ENCODE measurements around the gene QPRT. TPM values are rescaled to one million over a fixed set of nuclear protein-coding genes. Genes with fewer than 3 reads are reported as not detected.
A peak's percentile ranks its signal among the peaks of the same experiment; 100 is the strongest.

Gene QPRT
- total and polyA plus RNA-seq, 2 of the 8 experiments (the other 6 are each of a cell fraction or from before 2014, with no cell fraction given), result 89.0 to 102 TPM

DNA sequence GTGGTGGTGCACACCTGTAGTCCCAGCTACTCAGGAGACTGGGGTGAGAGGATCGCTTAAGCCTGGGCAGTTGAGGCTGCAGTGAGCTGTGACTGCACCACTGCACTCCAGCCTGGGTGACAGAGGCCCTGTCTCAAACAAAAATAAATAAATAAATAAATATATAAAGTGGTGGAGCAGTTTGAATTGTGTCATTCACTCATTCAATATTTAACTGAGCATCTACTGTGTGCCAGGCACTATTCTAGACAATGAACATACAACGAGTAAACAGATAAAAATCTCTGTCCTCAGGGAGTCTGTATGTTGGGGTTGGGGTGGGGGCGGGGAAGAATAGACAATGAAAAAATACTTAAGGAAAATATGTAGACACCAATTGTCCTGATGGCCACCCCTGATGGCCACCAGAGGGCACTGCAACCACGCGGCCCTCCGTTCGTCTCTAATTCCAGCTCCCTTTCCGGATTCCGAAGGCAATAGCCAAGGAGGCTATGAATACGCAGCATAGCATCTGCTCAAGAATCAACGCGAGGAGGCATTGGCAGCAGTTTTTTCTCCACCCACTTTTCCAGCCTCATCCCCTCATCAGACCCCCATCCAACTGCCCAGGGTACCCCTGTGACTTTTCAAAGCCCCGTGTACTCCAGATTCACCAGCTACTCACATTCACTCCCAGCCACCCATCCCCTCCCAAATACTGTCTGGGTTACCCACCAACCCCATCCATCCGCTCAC, 21.4 kb downstream of the QPRT start (continued):
- TF ChIP-seq, protein P1, sequence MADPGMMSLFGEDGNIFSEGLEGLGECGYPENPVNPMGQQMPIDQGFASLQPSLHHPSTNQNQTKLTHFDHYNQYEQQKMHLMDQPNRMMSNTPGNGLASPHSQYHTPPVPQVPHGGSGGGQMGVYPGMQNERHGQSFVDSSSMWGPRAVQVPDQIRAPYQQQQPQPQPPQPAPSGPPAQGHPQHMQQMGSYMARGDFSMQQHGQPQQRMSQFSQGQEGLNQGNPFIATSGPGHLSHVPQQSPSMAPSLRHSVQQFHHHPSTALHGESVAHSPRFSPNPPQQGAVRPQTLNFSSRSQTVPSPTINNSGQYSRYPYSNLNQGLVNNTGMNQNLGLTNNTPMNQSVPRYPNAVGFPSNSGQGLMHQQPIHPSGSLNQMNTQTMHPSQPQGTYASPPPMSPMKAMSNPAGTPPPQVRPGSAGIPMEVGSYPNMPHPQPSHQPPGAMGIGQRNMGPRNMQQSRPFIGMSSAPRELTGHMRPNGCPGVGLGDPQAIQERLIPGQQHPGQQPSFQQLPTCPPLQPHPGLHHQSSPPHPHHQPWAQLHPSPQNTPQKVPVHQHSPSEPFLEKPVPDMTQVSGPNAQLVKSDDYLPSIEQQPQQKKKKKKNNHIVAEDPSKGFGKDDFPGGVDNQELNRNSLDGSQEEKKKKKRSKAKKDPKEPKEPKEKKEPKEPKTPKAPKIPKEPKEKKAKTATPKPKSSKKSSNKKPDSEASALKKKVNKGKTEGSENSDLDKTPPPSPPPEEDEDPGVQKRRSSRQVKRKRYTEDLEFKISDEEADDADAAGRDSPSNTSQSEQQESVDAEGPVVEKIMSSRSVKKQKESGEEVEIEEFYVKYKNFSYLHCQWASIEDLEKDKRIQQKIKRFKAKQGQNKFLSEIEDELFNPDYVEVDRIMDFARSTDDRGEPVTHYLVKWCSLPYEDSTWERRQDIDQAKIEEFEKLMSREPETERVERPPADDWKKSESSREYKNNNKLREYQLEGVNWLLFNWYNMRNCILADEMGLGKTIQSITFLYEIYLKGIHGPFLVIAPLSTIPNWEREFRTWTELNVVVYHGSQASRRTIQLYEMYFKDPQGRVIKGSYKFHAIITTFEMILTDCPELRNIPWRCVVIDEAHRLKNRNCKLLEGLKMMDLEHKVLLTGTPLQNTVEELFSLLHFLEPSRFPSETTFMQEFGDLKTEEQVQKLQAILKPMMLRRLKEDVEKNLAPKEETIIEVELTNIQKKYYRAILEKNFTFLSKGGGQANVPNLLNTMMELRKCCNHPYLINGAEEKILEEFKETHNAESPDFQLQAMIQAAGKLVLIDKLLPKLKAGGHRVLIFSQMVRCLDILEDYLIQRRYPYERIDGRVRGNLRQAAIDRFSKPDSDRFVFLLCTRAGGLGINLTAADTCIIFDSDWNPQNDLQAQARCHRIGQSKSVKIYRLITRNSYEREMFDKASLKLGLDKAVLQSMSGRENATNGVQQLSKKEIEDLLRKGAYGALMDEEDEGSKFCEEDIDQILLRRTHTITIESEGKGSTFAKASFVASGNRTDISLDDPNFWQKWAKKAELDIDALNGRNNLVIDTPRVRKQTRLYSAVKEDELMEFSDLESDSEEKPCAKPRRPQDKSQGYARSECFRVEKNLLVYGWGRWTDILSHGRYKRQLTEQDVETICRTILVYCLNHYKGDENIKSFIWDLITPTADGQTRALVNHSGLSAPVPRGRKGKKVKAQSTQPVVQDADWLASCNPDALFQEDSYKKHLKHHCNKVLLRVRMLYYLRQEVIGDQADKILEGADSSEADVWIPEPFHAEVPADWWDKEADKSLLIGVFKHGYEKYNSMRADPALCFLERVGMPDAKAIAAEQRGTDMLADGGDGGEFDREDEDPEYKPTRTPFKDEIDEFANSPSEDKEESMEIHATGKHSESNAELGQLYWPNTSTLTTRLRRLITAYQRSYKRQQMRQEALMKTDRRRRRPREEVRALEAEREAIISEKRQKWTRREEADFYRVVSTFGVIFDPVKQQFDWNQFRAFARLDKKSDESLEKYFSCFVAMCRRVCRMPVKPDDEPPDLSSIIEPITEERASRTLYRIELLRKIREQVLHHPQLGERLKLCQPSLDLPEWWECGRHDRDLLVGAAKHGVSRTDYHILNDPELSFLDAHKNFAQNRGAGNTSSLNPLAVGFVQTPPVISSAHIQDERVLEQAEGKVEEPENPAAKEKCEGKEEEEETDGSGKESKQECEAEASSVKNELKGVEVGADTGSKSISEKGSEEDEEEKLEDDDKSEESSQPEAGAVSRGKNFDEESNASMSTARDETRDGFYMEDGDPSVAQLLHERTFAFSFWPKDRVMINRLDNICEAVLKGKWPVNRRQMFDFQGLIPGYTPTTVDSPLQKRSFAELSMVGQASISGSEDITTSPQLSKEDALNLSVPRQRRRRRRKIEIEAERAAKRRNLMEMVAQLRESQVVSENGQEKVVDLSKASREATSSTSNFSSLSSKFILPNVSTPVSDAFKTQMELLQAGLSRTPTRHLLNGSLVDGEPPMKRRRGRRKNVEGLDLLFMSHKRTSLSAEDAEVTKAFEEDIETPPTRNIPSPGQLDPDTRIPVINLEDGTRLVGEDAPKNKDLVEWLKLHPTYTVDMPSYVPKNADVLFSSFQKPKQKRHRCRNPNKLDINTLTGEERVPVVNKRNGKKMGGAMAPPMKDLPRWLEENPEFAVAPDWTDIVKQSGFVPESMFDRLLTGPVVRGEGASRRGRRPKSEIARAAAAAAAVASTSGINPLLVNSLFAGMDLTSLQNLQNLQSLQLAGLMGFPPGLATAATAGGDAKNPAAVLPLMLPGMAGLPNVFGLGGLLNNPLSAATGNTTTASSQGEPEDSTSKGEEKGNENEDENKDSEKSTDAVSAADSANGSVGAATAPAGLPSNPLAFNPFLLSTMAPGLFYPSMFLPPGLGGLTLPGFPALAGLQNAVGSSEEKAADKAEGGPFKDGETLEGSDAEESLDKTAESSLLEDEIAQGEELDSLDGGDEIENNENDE (IDR thresholded peaks at IDR 0.05; ENCODE audit: insufficient replicate concordance, low read length), result no peak
- TF ChIP-seq KDM5A (IDR thresholded peaks at IDR 0.05; ENCODE audit: low read length), result no peak
- no peak for TF ChIP-seq FOSL1 (IDR thresholded peaks at IDR 0.05; ENCODE audit: insufficient read depth, low read depth, low read length)
- no peak for TF ChIP-seq SUZ12 (IDR thresholded peaks at IDR 0.05; ENCODE audit: low read length)
- TF ChIP-seq, protein P2, sequence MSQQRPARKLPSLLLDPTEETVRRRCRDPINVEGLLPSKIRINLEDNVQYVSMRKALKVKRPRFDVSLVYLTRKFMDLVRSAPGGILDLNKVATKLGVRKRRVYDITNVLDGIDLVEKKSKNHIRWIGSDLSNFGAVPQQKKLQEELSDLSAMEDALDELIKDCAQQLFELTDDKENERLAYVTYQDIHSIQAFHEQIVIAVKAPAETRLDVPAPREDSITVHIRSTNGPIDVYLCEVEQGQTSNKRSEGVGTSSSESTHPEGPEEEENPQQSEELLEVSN (IDR thresholded peaks at IDR 0.05), result peak; percentile 41; the same call in 1 of the 2 replicates
- TF ChIP-seq CBX8 (IDR thresholded peaks at IDR 0.05; ENCODE audit: borderline replicate concordance, low read depth, low read length), result no peak
- TF ChIP-seq, protein P3, sequence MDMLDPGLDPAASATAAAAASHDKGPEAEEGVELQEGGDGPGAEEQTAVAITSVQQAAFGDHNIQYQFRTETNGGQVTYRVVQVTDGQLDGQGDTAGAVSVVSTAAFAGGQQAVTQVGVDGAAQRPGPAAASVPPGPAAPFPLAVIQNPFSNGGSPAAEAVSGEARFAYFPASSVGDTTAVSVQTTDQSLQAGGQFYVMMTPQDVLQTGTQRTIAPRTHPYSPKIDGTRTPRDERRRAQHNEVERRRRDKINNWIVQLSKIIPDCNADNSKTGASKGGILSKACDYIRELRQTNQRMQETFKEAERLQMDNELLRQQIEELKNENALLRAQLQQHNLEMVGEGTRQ (IDR thresholded peaks at IDR 0.05; ENCODE audit: low read length), result no peak
- no peak for TF ChIP-seq TBP (IDR thresholded peaks at IDR 0.05; ENCODE audit: low read depth, low read length)
